Stimulated activated CD4-positive, alpha-beta T cell treated with anti-CD3 and anti-CD28 coated beads, Interleukin-1b, Interleukin-23, amount 100 ng/mL, for 4 hours (primary cell): Measurements from ENCODE around the gene PRKCH.

Experiments used
- DNase-seq, 2 donors: peaks; one replicate each; pipeline ENCODE4 v3.0.0-alpha.2; 2020; ENCODE audit warnings: low read depth in 2 of 2

Gene PRKCH

DNA sequence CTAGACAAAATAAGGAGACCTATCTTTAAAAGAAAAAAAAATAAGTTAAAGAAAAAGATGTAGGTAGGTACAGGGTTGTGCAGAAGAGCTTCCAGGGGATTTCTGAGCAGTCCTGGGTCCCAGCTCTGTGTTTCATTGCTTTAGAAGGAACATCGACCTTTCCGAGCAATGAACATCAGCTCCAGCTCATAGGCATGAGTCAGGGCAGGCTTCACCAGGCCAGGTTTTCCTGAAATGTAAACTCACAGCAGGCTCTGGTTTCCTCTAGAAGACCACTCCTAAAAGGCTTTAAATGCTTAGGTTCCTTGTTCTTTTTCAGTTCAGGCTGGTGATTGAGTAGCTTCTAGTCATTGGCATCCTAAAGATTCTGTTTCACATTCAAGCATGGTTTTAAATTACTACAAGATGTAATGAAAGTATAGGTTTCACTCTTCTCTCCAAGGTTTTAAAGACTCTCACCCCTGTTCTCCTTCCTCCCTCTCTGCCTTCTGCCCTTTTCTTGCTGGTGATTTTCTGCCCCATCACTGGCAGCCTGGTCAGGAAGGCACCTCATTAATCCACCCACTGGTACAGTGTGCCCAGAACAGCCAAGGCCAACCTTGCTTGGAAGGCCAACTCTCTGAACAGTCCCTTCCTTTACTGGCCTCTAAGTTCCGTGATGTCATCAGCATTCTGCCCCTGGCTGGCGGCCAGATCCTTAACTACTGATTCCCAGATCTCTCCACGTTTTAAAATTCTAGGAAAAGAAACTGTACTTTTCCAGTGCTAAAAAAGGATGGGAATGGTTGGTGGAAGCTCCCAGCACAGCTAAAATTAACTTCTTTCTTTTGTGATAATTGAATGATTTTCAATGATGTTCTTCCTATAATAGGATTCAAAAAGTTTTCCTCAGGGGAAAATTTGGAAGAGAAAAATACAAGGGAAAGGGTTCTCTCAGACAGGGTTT is 264.5 kb downstream of the PRKCH start:
- no peak for DNase-seq

DNA sequence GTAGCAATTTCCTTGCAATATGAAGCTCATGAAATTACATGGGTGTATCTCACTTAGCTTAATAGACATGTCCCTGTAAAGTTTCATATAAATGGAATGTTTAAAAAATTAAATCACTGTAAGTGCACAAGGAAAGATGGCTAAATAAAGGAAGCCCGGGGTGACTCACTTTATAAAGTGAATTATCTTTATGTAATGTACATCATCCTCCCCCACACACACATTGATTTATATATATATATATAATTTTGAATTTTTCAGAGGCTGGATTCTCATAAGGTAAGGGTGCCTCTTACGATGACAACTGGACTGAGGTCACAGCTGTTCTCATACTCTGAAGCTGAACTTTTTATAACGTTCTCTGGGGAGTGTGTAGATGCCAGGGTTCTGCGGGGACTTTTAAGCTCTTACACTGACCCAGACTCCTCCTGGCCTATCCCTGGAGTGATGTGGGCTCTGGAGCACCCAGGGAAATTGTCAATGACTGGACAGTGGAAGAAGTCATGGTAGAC is 265.2 kb downstream of the PRKCH start:
- DNase-seq = no peak

GRCh38 chr14:61587081-61587713 is 265.8 kb downstream of the PRKCH start:
- DNase-seq = no peak

GRCh38 chr14:61588419-61588901 is 267.1 kb downstream of the PRKCH start:
- DNase-seq = no peak

DNA sequence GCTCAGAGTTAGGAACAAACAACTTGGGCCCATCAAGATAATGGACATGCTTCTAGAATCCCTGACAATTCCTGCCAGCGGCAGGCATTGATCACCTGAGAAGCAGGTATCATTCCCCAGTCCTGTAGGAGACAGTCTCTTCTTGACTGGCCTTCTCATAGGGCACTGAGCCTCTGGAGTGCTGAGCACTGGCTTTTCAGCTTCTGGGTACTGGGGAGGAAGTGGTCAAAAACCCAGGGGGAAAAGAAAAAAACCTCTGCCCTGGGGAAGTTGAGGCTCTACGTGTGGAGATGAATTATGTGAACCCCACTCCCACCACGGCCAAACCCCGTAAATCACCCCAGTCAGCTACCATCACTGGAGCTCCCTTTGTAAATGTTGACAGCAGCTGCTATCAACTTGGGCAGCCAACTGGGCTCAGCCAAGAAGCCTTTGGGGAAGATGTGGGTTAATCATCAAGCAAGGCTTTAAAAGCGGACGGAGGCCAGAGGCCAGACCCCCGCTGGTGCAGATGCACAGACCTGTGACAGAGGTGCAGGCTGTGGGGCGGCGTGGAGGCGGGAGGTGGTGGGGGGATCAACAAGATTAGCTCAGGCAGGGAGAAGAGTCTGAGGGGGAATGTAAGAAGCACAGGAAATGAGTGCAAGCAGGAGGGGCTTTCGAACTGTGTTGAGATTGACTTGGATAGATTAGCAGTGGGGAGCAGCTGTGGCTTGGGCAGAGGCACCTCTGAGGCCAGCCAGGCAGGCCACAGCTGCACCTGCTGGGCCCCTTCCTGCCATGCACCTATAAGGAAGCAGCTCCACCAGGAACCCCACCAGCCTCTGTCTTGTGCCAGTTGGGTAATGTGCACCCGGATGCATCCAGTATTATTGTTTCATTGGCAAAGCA is 268.6 kb downstream of the PRKCH start:
- no peak for DNase-seq

GRCh38 chr14:61591862-61592261 is 270.5 kb downstream of the PRKCH start:
- DNase-seq = no peak

GRCh38 chr14:61593330-61593729 is 272.0 kb downstream of the PRKCH start:
- DNase-seq = no peak

- no peak for DNase-seq
These were observed 275.6 kb downstream of the PRKCH start for GRCh38 chr14:61596990-61597389.

DNA sequence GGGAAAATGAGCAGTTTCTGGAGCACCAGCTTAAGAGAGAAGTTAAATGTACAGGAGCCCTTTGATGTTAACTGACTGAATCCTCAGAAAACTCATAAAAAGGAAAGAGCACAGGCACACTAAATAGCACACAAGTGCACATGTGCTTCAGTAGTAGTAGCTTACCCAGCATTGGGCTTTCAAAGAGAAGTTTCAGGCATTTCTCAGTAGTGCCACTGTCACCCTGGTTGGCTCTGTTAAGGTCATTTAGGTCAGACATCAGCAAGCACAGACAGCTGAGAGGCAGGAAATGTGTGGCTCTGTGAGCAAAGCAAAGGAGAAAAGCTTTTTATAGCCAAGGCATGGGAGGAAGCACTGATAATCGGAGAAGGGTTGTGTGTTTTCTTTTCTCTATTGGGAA is 277.6 kb downstream of the PRKCH start:
- DNase-seq = no peak

GRCh38 chr14:61599942-61600341 is 278.6 kb downstream of the PRKCH start:
- DNase-seq = no peak
